GM12874 (cell line): ENCODE results near the gene VMAC.

ENCODE experiments used
- TF ChIP-seq, protein P1 (sequence below): IDR thresholded peaks from 2 replicates; pipeline ENCODE4 v1.5.1; 2011; ENCODE audit warnings: low read depth, mild to moderate bottlenecking, control low read depth, low read length, moderate library complexity; ENCODE audit not compliant: insufficient read depth

The VMAC gene

DNA sequence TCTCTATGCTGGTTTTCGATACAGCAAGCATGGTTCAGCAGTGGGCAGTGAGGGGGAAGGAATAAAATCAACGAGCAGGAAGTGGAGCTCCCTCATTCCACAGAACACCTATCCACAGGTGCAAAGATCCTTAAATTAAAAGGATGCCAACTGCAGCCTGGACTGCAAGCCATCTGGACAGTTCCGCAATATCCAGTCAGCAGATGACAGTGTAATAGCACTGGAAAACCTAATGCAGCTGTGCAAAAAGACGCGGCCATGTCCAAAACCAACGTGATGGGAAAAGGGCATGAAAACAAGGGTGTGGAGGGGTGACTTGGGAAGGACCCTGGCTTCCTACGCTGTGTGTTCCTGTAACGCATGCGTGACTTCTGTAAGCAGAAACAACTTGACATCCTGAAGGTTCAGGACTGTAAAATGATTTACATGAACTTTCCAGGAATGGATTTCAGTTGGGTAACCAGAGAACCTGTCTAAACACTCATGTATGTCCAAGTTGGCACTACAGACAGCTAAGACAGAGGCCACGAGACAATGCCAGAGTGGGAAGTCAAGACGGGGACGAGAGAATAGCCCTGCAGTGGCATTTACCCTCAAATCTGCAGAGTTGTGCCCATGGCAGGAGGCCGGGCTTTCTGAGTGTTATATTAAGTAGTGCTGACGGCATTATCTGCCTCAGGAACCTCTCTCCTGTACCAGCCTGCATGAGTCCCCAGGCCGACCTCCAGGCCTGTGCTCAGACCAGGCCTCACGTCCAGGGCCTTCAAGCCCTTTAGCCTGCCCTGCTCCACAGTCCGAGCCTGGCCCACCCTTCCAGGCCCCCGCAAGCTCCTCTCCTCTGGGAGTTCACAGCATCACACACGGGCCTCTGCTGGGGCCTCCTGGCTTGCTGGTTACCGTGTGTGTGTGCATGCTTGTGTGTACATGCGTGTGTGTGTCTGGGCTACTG is 35.9 kb downstream of the VMAC start:
- TF ChIP-seq, protein P1, sequence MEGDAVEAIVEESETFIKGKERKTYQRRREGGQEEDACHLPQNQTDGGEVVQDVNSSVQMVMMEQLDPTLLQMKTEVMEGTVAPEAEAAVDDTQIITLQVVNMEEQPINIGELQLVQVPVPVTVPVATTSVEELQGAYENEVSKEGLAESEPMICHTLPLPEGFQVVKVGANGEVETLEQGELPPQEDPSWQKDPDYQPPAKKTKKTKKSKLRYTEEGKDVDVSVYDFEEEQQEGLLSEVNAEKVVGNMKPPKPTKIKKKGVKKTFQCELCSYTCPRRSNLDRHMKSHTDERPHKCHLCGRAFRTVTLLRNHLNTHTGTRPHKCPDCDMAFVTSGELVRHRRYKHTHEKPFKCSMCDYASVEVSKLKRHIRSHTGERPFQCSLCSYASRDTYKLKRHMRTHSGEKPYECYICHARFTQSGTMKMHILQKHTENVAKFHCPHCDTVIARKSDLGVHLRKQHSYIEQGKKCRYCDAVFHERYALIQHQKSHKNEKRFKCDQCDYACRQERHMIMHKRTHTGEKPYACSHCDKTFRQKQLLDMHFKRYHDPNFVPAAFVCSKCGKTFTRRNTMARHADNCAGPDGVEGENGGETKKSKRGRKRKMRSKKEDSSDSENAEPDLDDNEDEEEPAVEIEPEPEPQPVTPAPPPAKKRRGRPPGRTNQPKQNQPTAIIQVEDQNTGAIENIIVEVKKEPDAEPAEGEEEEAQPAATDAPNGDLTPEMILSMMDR, result no peak

DNA sequence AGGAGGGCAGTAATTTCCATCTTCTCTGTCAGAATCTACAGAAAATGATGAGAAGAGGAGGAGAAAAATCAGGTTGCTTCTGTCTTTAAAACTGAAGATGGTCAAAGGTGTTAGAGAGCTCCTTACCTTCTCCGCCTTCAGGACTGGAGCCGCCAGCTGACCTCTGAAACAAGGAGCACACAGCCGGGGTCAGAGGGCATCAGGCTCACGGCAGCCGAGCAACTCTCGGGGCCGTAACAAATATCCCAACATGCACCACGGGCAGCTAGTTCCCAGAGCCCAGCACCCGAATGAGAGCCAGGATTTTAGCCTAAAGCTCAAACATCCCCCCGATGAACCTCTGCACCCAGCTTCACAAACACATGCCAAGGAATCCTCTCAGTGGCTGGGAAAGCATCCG is 37.0 kb downstream of the VMAC start:
- TF ChIP-seq, protein P1, result no peak

DNA sequence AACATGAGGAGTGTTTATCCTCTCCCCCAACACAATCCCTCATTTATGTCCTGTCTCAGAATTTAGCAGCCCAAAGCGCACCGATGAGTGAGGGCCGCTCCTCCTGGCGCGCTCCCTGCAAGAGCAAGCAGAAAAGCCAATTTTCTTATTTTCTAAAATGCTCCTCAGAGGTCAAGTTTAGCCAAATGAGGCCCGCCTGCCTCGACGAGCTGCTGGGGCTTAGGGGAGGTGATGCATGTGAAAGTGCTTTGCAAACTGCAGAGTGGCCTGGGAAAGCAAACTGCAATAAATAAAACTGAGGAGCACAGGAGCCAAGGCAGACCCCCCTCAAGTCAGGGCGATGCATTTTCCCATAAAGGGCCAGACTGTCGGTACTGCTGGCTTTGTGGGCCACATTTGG is 38.4 kb downstream of the VMAC start:
- TF ChIP-seq, protein P1, result no peak

DNA sequence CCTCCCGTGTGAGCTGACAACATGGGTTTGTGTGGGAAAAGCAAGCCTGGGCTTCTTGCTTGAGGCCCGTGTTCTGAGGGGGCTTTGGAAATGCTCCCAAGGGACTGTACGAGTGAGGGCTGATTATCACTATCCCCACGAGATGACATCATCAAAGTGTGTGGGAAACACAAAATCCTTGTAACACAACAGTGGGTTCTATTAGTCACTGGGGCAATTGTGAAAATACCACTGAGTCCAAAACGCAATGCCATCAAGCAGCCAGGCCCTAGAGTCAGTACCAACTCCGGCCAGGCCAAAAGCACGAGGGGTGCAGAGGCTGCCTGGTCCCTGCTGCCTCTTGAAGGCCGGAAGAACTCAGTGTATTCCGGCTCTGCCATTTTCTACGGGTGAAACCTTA is 39.0 kb downstream of the VMAC start:
- TF ChIP-seq, protein P1, result no peak

DNA sequence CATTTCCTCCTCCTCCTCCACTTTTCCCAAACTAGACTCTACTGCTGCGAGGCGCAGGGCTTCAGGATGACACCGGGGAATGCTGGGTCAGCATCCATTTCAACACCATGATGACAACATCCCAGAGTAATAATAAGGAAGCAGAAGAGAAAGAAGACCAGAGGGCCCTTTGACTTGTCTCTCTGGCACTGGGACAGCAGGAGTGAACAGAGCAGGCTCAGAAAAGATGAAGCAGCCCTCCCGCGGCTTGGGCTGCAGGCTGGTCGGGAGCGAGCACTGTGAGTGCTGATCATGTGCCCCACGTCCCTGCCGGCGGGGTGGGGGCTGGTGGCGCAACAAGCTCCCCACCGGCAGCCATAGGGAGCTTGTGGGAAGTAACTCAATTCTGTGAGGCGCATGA is 42.8 kb downstream of the VMAC start:
- TF ChIP-seq, protein P1, result no peak

DNA sequence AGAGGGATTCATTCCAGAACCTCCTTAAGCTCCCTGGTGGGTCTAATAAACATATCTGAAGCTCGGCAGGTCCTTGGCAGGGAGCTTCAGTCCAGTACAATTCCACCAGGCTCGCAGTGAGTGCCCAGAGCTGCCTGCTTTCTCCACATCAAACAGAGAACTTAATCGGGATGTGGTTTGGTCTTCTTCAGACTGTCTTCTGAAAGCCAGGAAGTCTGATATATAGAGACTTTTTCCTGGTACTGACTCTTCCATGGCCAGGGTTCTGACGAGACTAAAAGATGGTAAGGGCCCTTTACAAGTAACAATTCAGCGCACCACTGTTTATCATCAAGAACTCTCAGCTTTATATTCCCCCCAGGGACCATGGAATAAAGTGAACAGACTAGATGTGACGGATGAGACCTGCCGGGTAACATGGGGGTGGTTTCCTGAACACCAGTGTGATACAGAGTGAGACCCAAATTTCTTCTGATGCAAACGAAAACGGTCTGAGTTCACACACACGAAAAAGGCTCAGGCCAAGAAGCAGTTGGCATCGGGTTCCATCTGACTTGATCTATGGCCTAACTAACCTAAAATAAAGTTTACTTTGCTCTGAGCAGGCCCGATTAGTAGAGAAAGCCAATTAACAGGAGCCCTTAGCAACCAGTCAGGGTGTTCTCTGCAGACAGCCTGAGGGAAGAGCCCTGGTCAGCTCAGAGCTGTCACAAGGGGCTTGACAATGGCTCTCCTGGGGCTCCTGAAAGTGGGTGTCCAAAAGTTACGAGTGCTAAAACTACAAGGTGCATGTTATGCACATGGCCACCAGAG is 44.3 kb downstream of the VMAC start:
- TF ChIP-seq, protein P1, result no peak

DNA sequence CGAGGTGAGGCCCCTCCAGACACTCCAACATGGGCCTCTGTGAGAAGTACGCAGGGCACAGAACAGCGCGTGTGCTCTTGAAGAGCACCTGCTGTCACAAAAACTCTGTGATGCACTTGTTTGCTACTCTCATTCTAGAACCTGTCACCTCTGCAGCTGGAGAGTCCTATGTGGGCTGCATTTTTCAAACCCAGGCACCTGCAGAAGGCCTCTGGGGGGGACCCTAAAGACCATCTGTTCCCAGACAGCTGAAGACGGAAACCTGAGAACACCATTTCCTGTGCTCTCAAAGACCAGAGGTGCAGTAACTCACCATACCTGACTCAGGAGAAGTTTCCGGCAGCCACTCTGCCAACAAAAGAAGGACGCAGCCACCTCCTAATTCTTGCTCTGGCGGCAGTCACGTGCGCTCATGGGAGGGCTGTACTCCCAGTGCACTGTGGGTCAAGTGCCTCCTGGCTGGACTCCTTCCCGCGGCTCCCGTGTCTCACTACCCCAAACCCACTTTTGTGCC is 45.2 kb downstream of the VMAC start:
- TF ChIP-seq, protein P1, result no peak
